ENCODE measurements around the gene AGTPBP1.

Gene AGTPBP1

DNA sequence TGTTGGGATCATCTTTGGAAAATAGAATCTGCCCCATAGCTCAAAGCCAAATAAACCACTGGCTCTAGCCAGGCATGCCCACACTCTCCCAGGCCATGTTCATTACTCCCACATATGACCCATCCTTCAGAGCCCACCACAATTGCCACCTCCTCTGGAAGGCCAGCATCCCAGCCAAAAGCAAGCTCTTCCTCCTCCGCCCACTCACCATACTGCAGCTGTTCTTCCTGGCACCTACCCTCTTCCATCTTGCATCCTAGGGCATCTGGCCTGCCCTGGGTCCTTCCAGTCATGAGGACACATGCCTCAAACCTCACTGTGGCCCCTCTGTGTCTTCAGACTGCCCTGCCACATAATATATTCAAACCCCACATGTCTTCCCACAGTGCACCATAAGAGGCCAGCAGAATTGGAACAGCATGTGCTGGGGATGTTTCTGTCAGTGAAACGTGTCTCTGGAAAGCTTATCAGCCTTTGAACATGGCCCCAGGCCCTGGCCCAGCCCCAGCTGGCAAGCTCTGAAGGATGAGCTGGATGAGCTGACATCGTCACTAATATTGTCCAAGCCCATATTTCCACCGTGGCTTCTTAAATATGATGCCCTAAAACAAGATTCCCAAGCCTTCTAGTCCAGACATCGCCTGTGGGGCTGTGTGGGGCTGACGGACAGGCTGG, 230.8 kb downstream of the AGTPBP1 start:
- TF ChIP-seq EZH2phosphoT487 (IDR thresholded peaks at IDR 0.05; ENCODE audit: low read length) (no peak), EZH2 (optimal IDR thresholded peaks at IDR 0.05; ENCODE audit: low read depth, low read length) (no peak)
- TF ChIP-seq, protein P1, sequence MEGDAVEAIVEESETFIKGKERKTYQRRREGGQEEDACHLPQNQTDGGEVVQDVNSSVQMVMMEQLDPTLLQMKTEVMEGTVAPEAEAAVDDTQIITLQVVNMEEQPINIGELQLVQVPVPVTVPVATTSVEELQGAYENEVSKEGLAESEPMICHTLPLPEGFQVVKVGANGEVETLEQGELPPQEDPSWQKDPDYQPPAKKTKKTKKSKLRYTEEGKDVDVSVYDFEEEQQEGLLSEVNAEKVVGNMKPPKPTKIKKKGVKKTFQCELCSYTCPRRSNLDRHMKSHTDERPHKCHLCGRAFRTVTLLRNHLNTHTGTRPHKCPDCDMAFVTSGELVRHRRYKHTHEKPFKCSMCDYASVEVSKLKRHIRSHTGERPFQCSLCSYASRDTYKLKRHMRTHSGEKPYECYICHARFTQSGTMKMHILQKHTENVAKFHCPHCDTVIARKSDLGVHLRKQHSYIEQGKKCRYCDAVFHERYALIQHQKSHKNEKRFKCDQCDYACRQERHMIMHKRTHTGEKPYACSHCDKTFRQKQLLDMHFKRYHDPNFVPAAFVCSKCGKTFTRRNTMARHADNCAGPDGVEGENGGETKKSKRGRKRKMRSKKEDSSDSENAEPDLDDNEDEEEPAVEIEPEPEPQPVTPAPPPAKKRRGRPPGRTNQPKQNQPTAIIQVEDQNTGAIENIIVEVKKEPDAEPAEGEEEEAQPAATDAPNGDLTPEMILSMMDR (IDR thresholded peaks at IDR 0.05; ENCODE audit: low read length) = no peak
- no peaks in the 10 kb centered on the region for H4K20me1 ChIP-seq (ENCODE audit: insufficient read depth, low read length)
- no peaks in the 10 kb centered on the region for H3K36me3 ChIP-seq (replicated peaks; ENCODE audit: insufficient read depth, low read length)
- H3K79me2 ChIP-seq (ENCODE audit: low read length) = no peaks in the 10 kb centered on the region
- no peaks in the 10 kb centered on the region for H3F3A ChIP-seq (ENCODE audit: insufficient read depth, low read length)
- no peak for DNase-seq
- no peaks in the 10 kb centered on the region for H3K9me3 ChIP-seq (replicated peaks; ENCODE audit: insufficient read depth, low read length)
- H3K4me2 ChIP-seq (ENCODE audit: low read depth, low read length) = no peak overlapping the region
- H3K27ac ChIP-seq (ENCODE audit: low read length) = no peak overlapping the region
- no peak overlapping the region for H3K4me3 ChIP-seq (ENCODE audit: low read length)
- no peak overlapping the region for H3K9ac ChIP-seq (ENCODE audit: low read length)
- no peak overlapping the region for H2AFZ ChIP-seq (ENCODE audit: low read length)
- no peaks in the 10 kb centered on the region for H3K27me3 ChIP-seq (replicated peaks; ENCODE audit: insufficient read depth, low read length)
- H3K9me2 ChIP-seq (replicated peaks; ENCODE audit: insufficient read depth, low read length) = no peaks in the 10 kb centered on the region
- H3K4me1 ChIP-seq (ENCODE audit: low read length) = no peaks in the 10 kb centered on the region

DNA sequence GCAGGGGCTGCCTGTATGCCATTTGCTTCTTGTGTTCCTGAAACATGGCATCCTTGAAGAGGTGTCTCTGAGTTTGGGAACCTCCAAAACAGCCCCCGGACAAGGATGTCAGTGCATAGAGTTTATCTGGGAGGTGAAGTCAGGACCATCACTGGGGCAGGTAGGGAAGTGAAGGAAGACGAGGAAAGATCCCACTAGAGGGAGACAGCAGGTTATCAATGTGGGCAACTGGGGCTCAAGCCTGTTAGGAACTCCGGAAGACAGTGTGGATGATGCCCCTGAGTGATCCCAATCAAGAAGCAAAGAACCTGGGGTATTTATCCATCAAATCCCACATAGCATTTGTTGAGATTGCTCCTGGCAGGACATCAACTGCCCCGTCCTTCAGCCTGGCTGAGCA, 233.1 kb downstream of the AGTPBP1 start:
- H3K9me2 ChIP-seq (replicated peaks; ENCODE audit: insufficient read depth, low read length) = no peaks in the 10 kb centered on the region
- no peaks in the 10 kb centered on the region for H3K27me3 ChIP-seq (replicated peaks; ENCODE audit: insufficient read depth, low read length)
- H3K79me2 ChIP-seq (ENCODE audit: low read length) = no peaks in the 10 kb centered on the region
- no peak overlapping the region for H3K9ac ChIP-seq (ENCODE audit: low read length)
- no peaks in the 10 kb centered on the region for H3F3A ChIP-seq (ENCODE audit: insufficient read depth, low read length)
- no peak overlapping the region for H3K27ac ChIP-seq (ENCODE audit: low read length)
- no peaks in the 10 kb centered on the region for H3K9me3 ChIP-seq (replicated peaks; ENCODE audit: insufficient read depth, low read length)
- H3K36me3 ChIP-seq (replicated peaks; ENCODE audit: insufficient read depth, low read length) = no peaks in the 10 kb centered on the region
- H4K20me1 ChIP-seq (ENCODE audit: insufficient read depth, low read length) = no peaks in the 10 kb centered on the region
- H3K4me2 ChIP-seq (ENCODE audit: low read depth, low read length) = no peak overlapping the region
- no peak for TF ChIP-seq EZH2 (optimal IDR thresholded peaks at IDR 0.05; ENCODE audit: low read depth, low read length)
- TF ChIP-seq, protein P1 (IDR thresholded peaks at IDR 0.05; ENCODE audit: low read length) = no peak
- no peak for TF ChIP-seq EZH2phosphoT487 (IDR thresholded peaks at IDR 0.05; ENCODE audit: low read length)
- no peak overlapping the region for H2AFZ ChIP-seq (ENCODE audit: low read length)
- H3K4me1 ChIP-seq (ENCODE audit: low read length) = no peaks in the 10 kb centered on the region
- no peak overlapping the region for H3K4me3 ChIP-seq (ENCODE audit: low read length)
- DNase-seq = no peak

DNA sequence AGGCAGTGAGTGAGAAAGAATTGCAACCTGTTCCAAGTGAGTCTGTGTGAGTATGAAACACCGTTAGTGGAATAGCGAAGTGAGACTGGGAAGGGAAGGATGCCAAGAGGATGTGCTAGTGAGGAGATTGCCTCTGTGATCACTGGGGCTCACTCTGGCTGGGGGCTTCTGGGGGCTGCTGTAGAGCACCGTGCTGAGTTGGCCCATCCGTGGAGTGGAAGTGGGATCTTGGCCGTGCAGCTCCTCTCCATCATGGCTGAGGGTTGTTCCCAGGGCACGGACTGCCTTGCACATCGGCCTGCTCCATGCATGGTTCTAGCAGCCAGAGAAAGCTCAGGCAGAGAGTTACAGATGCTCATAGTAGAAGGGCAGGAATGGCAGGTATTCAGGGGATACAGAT, 236.1 kb downstream of the AGTPBP1 start:
- Histone ChIP-seq H3K9me3 (replicated peaks; ENCODE audit: insufficient read depth, low read length) (no peaks in the 10 kb centered on the region), H3F3A (ENCODE audit: insufficient read depth, low read length) (peaks cover 6% of the 10 kb centered on the region; the same call in 1 of the 2 replicates), H3K27ac (ENCODE audit: low read length) (no peak overlapping the region), H3K27me3 (replicated peaks; ENCODE audit: insufficient read depth, low read length) (no peaks in the 10 kb centered on the region), H3K4me1 (ENCODE audit: low read length) (peaks cover 3% of the 10 kb centered on the region; the same call in 1 of the 2 replicates), H3K9ac (ENCODE audit: low read length) (no peak overlapping the region), H2AFZ (ENCODE audit: low read length) (no peak overlapping the region), H3K79me2 (ENCODE audit: low read length) (no peaks in the 10 kb centered on the region), H4K20me1 (ENCODE audit: insufficient read depth, low read length) (no peaks in the 10 kb centered on the region), H3K9me2 (replicated peaks; ENCODE audit: insufficient read depth, low read length) (no peaks in the 10 kb centered on the region), H3K36me3 (replicated peaks; ENCODE audit: insufficient read depth, low read length) (no peaks in the 10 kb centered on the region), H3K4me3 (ENCODE audit: low read length) (no peak overlapping the region), H3K4me2 (ENCODE audit: low read depth, low read length) (no peak overlapping the region)
- no peak for DNase-seq
- TF ChIP-seq, protein P1 (IDR thresholded peaks at IDR 0.05; ENCODE audit: low read length) = no peak
- TF ChIP-seq EZH2 (optimal IDR thresholded peaks at IDR 0.05; ENCODE audit: low read depth, low read length) (no peak), EZH2phosphoT487 (IDR thresholded peaks at IDR 0.05; ENCODE audit: low read length) (no peak)

All from MM.1S (cell line).